ENCODE measurements around the gene DERL3. TPM values are rescaled to one million over a fixed set of nuclear protein-coding genes. Genes with fewer than 3 reads are reported as not detected.

The DERL3 gene
- total RNA-seq, 4 donors from 2014 or later = 1.7 TPM; not detected in 3

- TF ChIP-seq POLR2AphosphoS5 (IDR thresholded peaks at IDR 0.05) (no peak), CTCF (IDR thresholded peaks at IDR 0.05) (no peak), EP300 (IDR thresholded peaks at IDR 0.05) (no peak), POLR2A (IDR thresholded peaks at IDR 0.05) (no peak)
- no peak for ATAC-seq
- 80% methylated on average over 1 of the region's 12 CpGs; no CpG with 5 or more reads in 1 of the 2 donors for WGBS, 2 donors (ENCODE audit: low coverage in 1 of 2)
- H3K9me3 ChIP-seq = no peaks in the 10 kb centered on the region
- peaks cover 0 to 53% of the 10 kb centered on the region in 2 donors for H3K36me3 ChIP-seq
- H3K27me3 ChIP-seq = no peaks in the 10 kb centered on the region
- peaks cover 0 to 47% (median 17%) of the 10 kb centered on the region in 3 donors for H3K4me1 ChIP-seq
- no peak overlapping the region for H3K4me3 ChIP-seq
- H3K27ac ChIP-seq = no peak overlapping the region
These were observed 1.3 kb downstream of the DERL3 start for GRCh38 chr22:23837496-23837859.

GRCh38 chr22:23836692-23837495, 1.9 kb downstream of the DERL3 start:
- H3K4me3 ChIP-seq = no peak overlapping the region
- H3K27ac ChIP-seq = peak overlapping the region in 1 of 4 donors; percentile 45
- TF ChIP-seq CTCF (IDR thresholded peaks at IDR 0.05) (no peak), POLR2AphosphoS5 (IDR thresholded peaks at IDR 0.05) (no peak), EP300 (IDR thresholded peaks at IDR 0.05) (no peak), POLR2A (IDR thresholded peaks at IDR 0.05) (no peak)
- no peak for ATAC-seq
- WGBS, 2 donors (ENCODE audit: low coverage in 1 of 2) = 50 to 60% methylated on average over 1 of the region's 12 CpGs
- no peaks in the 10 kb centered on the region for H3K9me3 ChIP-seq
- H3K36me3 ChIP-seq = peaks cover 0 to 59% of the 10 kb centered on the region in 2 donors
- H3K27me3 ChIP-seq = no peaks in the 10 kb centered on the region
- H3K4me1 ChIP-seq = peaks cover 0 to 47% (median 17%) of the 10 kb centered on the region in 3 donors

GRCh38 chr22:23836281-23836680, 2.5 kb downstream of the DERL3 start:
- Histone ChIP-seq H3K4me3 (no peak overlapping the region), H3K9me3 (no peaks in the 10 kb centered on the region), H3K4me1 (peaks cover 0 to 47% (median 17%) of the 10 kb centered on the region in 3 donors), H3K27me3 (no peaks in the 10 kb centered on the region), H3K36me3 (peaks cover 0 to 65% of the 10 kb centered on the region in 2 donors), H3K27ac (peak overlapping the region in 1 of 4 donors; percentile 45)
- ATAC-seq = no peak
- 100% methylated on average over 1 of the region's 5 CpGs; no CpG with 5 or more reads in 1 of the 2 donors for WGBS, 2 donors (ENCODE audit: low coverage in 1 of 2)
- TF ChIP-seq POLR2A (IDR thresholded peaks at IDR 0.05) = no peak
- TF ChIP-seq CTCF (IDR thresholded peaks at IDR 0.05) = no peak
- no peak for TF ChIP-seq POLR2AphosphoS5 (IDR thresholded peaks at IDR 0.05)
- TF ChIP-seq EP300 (IDR thresholded peaks at IDR 0.05) = no peak

- TF ChIP-seq CTCF (IDR thresholded peaks at IDR 0.05) (no peak), POLR2A (IDR thresholded peaks at IDR 0.05) (no peak), POLR2AphosphoS5 (IDR thresholded peaks at IDR 0.05) (no peak), EP300 (IDR thresholded peaks at IDR 0.05) (no peak)
- H3K27ac ChIP-seq = peak overlapping the region in 1 of 4 donors; percentile 45
- no peak for ATAC-seq
- 19 to 68% methylated on average over 2 to 8 of the region's 11 CpGs for WGBS, 2 donors (ENCODE audit: low coverage in 1 of 2)
- no peaks in the 10 kb centered on the region for H3K27me3 ChIP-seq
- peaks cover 0 to 47% (median 17%) of the 10 kb centered on the region in 3 donors for H3K4me1 ChIP-seq
- H3K4me3 ChIP-seq = no peak overlapping the region
- H3K36me3 ChIP-seq = peaks cover 0 to 71% of the 10 kb centered on the region in 2 donors
- H3K9me3 ChIP-seq = no peaks in the 10 kb centered on the region
These were observed 3.2 kb downstream of the DERL3 start for GRCh38 chr22:23835484-23836144.

All from gastroesophageal sphincter (tissue), 4 donors.